ENCODE results near the gene BCAT1.

- TF ChIP-seq CTCF (IDR thresholded peaks at IDR 0.05; ENCODE audit: low read depth, low read length, poor library complexity, severe bottlenecking) = no peak
- TF ChIP-seq EZH2phosphoT487 (IDR thresholded peaks at IDR 0.05; ENCODE audit: borderline replicate concordance, low read length) = no peak
Measured at GRCh38 chr12:24848941-24849477, 99.9 kb downstream of the BCAT1 start.

Measured in DOHH2 (cell line).